GM12875 (cell line): ENCODE measurements around the gene PITPNM1.

ENCODE experiments used
- H3K4me3 ChIP-seq: one replicate; pipeline ENCODE4 v1.5.1; 2011; ENCODE audit warnings: low read depth, low read length, control low read depth
- TF ChIP-seq, protein P1 (sequence below): IDR thresholded peaks from 2 replicates; pipeline ENCODE4 v1.5.1; 2011; ENCODE audit warnings: low read depth, mild to moderate bottlenecking, control low read depth, inconsistent platforms, low read length, moderate library complexity, borderline replicate concordance; ENCODE audit not compliant: insufficient read depth

The PITPNM1 gene

DNA sequence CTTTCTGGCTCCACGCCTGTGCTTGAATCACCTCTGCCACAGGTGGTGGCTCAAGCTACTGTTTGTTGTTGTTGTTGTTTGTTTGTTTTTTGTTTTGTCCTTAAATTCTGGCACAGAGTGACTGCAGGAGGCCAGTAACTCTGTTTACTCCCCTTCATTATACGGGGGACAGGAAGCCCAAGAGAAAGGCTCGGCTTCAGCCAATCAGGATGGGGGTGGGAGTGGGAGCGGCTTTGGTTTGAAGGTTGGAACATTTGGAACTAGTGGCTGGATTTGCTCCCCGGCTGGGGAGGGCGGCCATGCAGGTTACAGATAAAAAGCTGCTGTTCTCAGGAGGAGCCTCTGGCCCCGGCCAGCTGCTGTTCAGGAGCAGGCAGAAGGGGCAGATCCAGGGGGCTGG lies 37.8 kb upstream of the PITPNM1 start:
- TF ChIP-seq, protein P1, sequence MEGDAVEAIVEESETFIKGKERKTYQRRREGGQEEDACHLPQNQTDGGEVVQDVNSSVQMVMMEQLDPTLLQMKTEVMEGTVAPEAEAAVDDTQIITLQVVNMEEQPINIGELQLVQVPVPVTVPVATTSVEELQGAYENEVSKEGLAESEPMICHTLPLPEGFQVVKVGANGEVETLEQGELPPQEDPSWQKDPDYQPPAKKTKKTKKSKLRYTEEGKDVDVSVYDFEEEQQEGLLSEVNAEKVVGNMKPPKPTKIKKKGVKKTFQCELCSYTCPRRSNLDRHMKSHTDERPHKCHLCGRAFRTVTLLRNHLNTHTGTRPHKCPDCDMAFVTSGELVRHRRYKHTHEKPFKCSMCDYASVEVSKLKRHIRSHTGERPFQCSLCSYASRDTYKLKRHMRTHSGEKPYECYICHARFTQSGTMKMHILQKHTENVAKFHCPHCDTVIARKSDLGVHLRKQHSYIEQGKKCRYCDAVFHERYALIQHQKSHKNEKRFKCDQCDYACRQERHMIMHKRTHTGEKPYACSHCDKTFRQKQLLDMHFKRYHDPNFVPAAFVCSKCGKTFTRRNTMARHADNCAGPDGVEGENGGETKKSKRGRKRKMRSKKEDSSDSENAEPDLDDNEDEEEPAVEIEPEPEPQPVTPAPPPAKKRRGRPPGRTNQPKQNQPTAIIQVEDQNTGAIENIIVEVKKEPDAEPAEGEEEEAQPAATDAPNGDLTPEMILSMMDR = no peak

DNA sequence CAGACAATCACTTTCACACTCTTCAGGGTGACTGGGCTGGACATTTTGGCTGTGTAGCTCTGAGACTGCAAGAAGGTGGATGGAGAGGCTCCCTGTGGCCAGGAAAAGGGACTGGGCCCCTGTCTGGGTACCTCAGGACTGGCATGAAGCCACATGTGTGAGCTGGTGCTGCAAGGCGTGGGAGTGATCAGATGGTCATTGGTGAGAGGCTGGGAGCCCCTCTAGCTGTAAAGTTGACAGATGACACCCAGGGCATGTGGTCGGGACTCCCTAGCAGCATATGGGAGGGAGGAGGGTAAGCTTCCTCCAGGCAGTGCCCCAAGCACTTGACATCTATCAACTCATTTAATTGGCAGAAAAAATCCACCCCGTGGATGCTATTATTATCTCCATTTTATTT lies 37.0 kb upstream of the PITPNM1 start:
- no peak overlapping the region for H3K4me3 ChIP-seq
- TF ChIP-seq, protein P1 = no peak

More for the DNA sequence above, 37.8 kb upstream of the PITPNM1 start:
- no peak overlapping the region for H3K4me3 ChIP-seq

DNA sequence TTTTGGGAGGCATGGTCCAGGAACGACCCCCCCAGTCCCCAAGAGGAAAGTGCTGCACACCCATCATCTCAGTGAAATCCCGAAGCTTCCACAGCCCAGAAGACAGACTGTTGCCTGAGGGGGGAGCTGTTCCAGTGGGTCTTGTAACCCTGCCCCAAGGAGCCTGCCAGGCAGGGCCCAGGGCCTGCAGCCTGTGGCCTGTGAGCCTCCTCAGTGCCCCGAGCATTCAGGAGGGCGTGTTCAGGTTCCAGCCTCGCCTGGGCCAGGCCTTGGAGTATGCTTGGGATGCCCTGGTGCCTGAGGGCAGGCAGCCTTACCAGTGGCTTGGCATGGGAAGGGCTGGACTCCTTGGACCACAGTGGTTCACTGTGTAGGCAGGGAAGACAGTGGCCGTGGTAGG lies 36.0 kb upstream of the PITPNM1 start:
- TF ChIP-seq, protein P1 = no peak
- H3K4me3 ChIP-seq = no peak overlapping the region

DNA sequence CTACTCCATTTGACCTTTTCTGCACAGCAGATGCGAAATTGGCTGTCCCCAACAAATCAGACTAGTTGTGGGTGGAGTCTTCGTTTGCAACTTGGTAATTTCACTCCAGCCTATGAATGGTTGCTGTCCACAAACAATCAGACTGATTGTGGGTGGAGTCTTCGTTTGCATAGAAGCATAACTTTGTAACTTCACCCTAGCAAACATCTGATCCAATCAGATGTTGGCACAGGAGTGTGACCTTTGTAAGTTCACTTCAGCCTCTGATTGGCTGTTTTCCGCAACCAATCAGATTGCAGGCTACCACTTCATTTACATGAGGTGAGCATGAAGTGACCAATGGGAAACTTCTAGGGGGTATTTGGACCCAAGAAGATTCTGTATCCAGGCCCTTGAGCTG lies 34.4 kb upstream of the PITPNM1 start:
- H3K4me3 ChIP-seq = no peak overlapping the region
- TF ChIP-seq, protein P1 = no peak

DNA sequence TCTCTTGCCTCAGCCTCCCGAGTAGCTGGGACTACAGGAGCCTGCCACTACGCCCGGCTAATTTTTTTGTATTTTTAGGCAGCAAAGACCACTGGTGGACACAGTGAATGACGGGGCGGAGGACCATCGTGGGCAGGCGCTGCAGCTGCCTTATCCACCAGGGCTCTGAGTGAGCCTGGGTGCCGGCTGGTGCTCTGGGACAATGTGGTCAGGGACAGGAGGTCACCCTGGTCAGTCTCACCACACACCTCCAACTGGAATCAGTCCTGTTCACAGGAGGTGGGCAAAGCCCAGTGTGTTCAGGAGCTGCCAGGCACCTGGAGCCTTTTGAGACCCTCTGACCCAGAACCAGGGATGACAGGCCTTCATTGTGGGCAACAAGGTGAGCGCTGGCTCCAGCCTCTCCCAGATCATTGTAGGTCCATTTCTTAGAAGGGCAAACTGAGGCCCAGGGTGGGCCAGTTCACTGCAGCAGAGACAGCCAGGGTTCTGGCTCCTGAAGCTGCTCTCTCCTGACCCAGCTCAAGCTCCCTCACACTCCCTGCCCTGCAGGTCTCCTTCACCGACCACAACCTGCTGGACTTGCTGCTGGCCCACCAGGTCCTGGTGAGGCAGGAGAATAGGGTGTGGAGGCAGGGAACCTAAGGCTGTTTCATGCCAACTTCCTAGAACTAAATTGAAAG lies 33.8 kb upstream of the PITPNM1 start:
- TF ChIP-seq, protein P1 = no peak
- H3K4me3 ChIP-seq = no peak overlapping the region

DNA sequence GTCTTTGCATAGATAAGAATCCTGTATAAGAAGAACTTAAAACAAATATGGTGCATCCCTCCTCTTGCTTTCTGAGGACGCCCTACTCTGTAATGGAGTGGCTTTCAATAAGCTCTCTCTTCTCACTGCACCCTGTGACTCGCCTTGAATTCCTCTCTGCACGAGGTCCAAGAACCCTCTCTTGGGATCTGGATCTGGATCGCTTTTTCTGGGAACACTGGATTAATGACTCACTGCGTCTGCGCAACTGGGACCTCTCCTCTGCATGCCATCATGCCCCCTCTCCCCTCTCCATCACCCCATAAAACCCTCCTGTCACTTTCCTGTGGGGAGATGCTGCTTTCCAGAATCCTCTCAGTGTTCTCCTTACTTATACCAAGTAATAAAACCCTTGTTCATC lies 33.1 kb upstream of the PITPNM1 start:
- TF ChIP-seq, protein P1 = no peak
- no peak overlapping the region for H3K4me3 ChIP-seq

DNA sequence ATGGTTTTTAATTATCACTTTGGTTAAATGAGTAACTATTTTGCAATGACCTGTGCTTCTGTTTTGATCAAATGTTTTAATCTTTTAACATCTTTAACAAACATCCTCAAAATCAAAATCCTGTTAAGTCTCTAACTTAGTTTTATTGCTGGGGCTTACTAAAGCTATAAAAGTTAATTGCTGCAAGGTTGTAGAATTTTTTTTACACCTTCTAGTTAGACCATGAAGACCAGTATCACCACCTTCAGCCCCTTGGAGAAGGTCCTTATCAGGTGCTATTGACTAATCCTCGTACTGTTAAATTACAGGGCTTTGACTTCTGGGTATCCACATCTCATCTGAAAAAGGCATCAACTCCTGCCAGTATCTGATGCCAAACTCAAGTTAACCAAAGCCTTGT lies 30.4 kb upstream of the PITPNM1 start:
- TF ChIP-seq, protein P1 = no peak
- no peak overlapping the region for H3K4me3 ChIP-seq
